ENCODE data around the gene CSK.

Gene CSK

DNA sequence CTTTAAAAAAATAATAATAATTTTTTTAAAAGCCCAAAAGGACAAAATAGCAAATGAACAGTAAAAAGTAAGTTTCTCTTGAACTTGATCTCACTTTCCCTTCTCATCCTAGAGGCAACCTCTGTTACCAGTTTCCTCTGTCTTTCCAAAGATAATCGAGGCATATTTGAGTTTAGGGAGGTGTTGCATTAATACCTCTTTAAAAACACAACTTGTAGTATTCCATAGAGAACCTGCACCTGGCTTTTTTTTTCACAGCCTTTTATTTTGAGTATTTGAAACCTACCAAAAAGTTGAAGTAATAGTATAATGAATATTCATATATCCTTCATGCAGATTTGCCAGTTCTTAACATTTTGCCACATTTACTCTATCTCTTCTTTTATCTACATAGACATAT is 9.1 kb downstream of the CSK start:
- Histone ChIP-seq H3K9me3 (ENCODE audit: control insufficient read depth, insufficient read depth, low read length) (no peaks in the 10 kb centered on the region), H3F3A (ENCODE audit: control insufficient read depth, insufficient read depth) (peaks cover 50% of the 10 kb centered on the region), H3K36me3 (ENCODE audit: control insufficient read depth, low read length) (peaks cover 88% of the 10 kb centered on the region), H3K27ac (ENCODE audit: low read depth, low read length) (peak overlapping the region; percentile 99), H3K9me2 (replicated peaks; ENCODE audit: control insufficient read depth, low read length) (no peaks in the 10 kb centered on the region), H3K27me3 (ENCODE audit: control insufficient read depth, low read length) (no peaks in the 10 kb centered on the region), H3K4me1 (ENCODE audit: control insufficient read depth, low read length) (peaks cover 95% of the 10 kb centered on the region), H3K79me2 (ENCODE audit: control insufficient read depth, low read length) (peaks cover 93% of the 10 kb centered on the region), H3K4me2 (ENCODE audit: low read length) (peak overlapping the region; percentile 100), H4K20me1 (ENCODE audit: control insufficient read depth, insufficient read depth, low read depth, low read length) (peaks cover 33% of the 10 kb centered on the region), H3K4me3 (ENCODE audit: low read length) (peak overlapping the region; percentile 98)
- TF ChIP-seq, protein P1, sequence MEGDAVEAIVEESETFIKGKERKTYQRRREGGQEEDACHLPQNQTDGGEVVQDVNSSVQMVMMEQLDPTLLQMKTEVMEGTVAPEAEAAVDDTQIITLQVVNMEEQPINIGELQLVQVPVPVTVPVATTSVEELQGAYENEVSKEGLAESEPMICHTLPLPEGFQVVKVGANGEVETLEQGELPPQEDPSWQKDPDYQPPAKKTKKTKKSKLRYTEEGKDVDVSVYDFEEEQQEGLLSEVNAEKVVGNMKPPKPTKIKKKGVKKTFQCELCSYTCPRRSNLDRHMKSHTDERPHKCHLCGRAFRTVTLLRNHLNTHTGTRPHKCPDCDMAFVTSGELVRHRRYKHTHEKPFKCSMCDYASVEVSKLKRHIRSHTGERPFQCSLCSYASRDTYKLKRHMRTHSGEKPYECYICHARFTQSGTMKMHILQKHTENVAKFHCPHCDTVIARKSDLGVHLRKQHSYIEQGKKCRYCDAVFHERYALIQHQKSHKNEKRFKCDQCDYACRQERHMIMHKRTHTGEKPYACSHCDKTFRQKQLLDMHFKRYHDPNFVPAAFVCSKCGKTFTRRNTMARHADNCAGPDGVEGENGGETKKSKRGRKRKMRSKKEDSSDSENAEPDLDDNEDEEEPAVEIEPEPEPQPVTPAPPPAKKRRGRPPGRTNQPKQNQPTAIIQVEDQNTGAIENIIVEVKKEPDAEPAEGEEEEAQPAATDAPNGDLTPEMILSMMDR (IDR thresholded peaks at IDR 0.05; ENCODE audit: low read depth, low read length, poor library complexity, severe bottlenecking), result no peak
- no peak for TF ChIP-seq EZH2phosphoT487 (IDR thresholded peaks at IDR 0.05; ENCODE audit: borderline replicate concordance, low read length)

DNA sequence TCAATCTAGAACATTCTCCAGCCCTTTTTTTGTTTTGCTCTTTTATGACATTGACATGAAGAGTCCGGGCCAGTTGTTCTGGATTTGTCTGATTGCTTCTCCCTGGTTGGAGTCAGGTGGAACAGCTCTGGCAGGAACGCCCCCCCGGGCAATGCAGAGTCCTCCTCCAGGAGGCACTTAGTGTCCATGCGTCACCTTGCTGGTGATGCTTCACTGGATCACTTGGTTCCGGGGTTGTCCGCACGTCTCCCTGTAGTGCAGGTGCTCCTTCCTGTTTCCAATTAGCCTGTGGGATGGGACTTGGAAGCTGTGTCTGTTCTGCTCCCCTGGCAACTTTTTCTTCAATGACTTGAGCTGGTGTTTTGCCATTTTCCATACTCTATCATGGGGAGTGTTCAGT is 9.8 kb downstream of the CSK start:
- Histone ChIP-seq H4K20me1 (ENCODE audit: control insufficient read depth, insufficient read depth, low read depth, low read length) (peaks cover 34% of the 10 kb centered on the region), H3K4me2 (ENCODE audit: low read length) (peak overlapping the region; percentile 100), H3K9me2 (replicated peaks; ENCODE audit: control insufficient read depth, low read length) (no peaks in the 10 kb centered on the region), H3K27me3 (ENCODE audit: control insufficient read depth, low read length) (no peaks in the 10 kb centered on the region), H3K79me2 (ENCODE audit: control insufficient read depth, low read length) (peaks cover 93% of the 10 kb centered on the region), H3K4me1 (ENCODE audit: control insufficient read depth, low read length) (peaks cover 95% of the 10 kb centered on the region), H3K4me3 (ENCODE audit: low read length) (peak overlapping the region; percentile 98), H3F3A (ENCODE audit: control insufficient read depth, insufficient read depth) (peaks cover 50% of the 10 kb centered on the region), H3K36me3 (ENCODE audit: control insufficient read depth, low read length) (peaks cover 85% of the 10 kb centered on the region), H3K9me3 (ENCODE audit: control insufficient read depth, insufficient read depth, low read length) (no peaks in the 10 kb centered on the region), H3K27ac (ENCODE audit: low read depth, low read length) (peak overlapping the region; percentile 99)
- no peak for TF ChIP-seq EZH2phosphoT487 (IDR thresholded peaks at IDR 0.05; ENCODE audit: borderline replicate concordance, low read length)
- TF ChIP-seq, protein P1 (IDR thresholded peaks at IDR 0.05; ENCODE audit: low read depth, low read length, poor library complexity, severe bottlenecking), result no peak

DNA sequence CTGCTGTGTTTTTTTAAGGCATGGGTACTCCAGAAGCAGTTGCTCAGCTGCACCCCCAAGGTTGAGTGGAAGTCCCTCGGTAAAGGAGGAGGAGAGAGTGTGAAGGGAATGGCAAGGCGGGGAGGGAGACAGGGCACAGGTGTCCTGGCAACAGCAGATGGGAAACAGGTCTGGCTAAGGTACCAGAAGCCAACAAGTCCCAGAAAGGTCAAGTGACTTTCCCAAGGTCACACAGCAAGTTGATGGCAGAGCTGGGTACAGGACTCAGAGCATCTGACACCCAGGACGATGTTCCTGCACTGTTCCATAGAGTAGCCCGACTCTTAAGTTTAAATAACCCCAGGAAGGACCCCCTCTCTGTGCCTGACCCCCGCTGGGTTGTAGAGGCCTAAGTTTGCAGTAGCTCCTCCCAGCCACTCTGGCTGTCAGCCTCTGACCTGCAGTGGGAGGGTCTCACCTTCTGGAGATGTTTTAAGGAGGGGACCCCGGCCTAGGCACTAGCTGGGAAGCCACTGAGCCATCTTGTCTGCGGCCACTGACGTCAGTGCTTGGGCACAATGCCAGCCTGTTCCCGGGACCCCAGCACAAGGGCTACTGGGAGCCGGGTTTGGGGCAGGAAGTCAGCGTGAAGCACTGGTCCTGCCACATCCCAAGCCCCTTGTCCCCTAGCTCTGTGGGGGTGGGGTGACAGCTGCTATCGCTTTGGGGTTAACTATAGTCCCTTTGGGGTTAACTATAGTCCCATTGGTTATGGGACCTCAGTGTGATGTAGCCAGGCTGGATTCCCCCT is 10.5 kb downstream of the CSK start:
- H3K9me3 ChIP-seq (ENCODE audit: control insufficient read depth, insufficient read depth, low read length), result no peaks in the 10 kb centered on the region
- peaks cover 34% of the 10 kb centered on the region for H4K20me1 ChIP-seq (ENCODE audit: control insufficient read depth, insufficient read depth, low read depth, low read length)
- no peaks in the 10 kb centered on the region for H3K27me3 ChIP-seq (ENCODE audit: control insufficient read depth, low read length)
- peaks cover 44% of the 10 kb centered on the region for H3F3A ChIP-seq (ENCODE audit: control insufficient read depth, insufficient read depth)
- peaks cover 81% of the 10 kb centered on the region for H3K36me3 ChIP-seq (ENCODE audit: control insufficient read depth, low read length)
- peaks cover 95% of the 10 kb centered on the region for H3K79me2 ChIP-seq (ENCODE audit: control insufficient read depth, low read length)
- no peaks in the 10 kb centered on the region for H3K9me2 ChIP-seq (replicated peaks; ENCODE audit: control insufficient read depth, low read length)
- H3K27ac ChIP-seq (ENCODE audit: low read depth, low read length), result peak overlapping the region; percentile 99
- no peak for TF ChIP-seq EZH2phosphoT487 (IDR thresholded peaks at IDR 0.05; ENCODE audit: borderline replicate concordance, low read length)
- TF ChIP-seq, protein P1 (IDR thresholded peaks at IDR 0.05; ENCODE audit: low read depth, low read length, poor library complexity, severe bottlenecking), result no peak
- H3K4me2 ChIP-seq (ENCODE audit: low read length), result peak overlapping the region; percentile 100
- peak overlapping the region; percentile 98 for H3K4me3 ChIP-seq (ENCODE audit: low read length)
- H3K4me1 ChIP-seq (ENCODE audit: control insufficient read depth, low read length), result peaks cover 94% of the 10 kb centered on the region

All from DOHH2 (cell line).